GM12891 (cell line): Measurements from ENCODE around the gene CRKL.

Experiments
- DNase-seq: peaks from one replicate; pipeline ENCODE4 v3.0.0; 2011; ENCODE audit warnings: low spot score; ENCODE audit not compliant: insufficient read length
- FAIRE-seq: peaks from 2 replicates; lab custom pipeline; 2011; peaks lifted over from hg19 to GRCh38; lab: Jason Lieb, UNC
- PAX5 ChIP-seq: IDR thresholded peaks from 2 replicates; pipeline ENCODE4 v1.6.1; 2011; ENCODE audit warnings: low read length, moderate library complexity, mild to moderate bottlenecking; ENCODE audit not compliant: insufficient read depth, severe bottlenecking
- POLR2A ChIP-seq: IDR thresholded peaks from 2 replicates; pipeline ENCODE4 v1.6.1; 2011; ENCODE audit warnings: low read depth, low read length, control low read depth
- POLR2AphosphoS5 ChIP-seq: IDR thresholded peaks from 2 replicates; pipeline ENCODE4 v1.6.1; 2011; ENCODE audit warnings: low read depth, low read length, control low read depth
- POU2F2 ChIP-seq: IDR thresholded peaks from 2 replicates; pipeline ENCODE4 v1.6.1; 2011; ENCODE audit warnings: low read depth, mild to moderate bottlenecking, control low read depth, low read length, moderate library complexity
- SPI1 ChIP-seq: IDR thresholded peaks from 2 replicates; pipeline ENCODE4 v1.6.1; 2011; ENCODE audit warnings: low read depth, low read length, control low read depth
- TAF1 ChIP-seq: IDR thresholded peaks from 2 replicates; pipeline ENCODE4 v1.6.1; 2011; ENCODE audit warnings: low read depth, low read length, control low read depth

Gene CRKL

DNA sequence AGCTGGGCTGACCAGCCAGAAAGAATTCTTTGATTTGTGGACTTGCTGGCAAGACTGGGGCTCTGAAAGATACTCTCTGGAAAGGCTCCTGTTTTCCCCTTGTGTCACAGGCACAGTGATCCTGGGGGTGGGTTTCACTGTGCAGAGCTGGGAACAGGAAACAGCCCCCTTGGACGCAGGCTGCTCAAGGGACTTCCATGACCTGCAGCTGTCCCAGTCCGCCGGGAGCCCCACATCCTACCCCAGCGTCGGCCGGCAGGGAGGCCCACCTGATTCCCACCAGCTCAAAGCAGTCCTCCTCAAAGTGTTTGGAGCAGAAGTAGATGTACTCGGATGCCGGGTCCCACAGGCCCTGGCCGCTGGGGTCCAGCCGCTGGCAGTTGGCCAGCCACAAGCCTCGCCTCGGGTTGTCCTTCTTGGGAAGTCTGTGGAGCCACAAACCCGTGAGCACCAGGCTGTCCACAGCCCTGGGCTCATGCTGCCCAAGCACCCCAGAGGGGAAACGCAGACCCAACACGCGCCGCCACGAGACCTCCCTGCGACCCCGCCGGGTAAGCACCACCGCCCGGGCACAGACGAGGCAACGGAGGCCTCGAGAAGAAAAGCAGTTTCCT is 83.9 kb downstream of the CRKL start:
- TF ChIP-seq TAF1 (0 out of 2 replicates have a peak, but pooled peaks have one; percentile 8), POLR2AphosphoS5 (no peak), POU2F2 (no peak), POLR2A (no peak), SPI1 (no peak), PAX5 (no peak)
- DNase-seq (no peak), FAIRE-seq (no peak)

DNA sequence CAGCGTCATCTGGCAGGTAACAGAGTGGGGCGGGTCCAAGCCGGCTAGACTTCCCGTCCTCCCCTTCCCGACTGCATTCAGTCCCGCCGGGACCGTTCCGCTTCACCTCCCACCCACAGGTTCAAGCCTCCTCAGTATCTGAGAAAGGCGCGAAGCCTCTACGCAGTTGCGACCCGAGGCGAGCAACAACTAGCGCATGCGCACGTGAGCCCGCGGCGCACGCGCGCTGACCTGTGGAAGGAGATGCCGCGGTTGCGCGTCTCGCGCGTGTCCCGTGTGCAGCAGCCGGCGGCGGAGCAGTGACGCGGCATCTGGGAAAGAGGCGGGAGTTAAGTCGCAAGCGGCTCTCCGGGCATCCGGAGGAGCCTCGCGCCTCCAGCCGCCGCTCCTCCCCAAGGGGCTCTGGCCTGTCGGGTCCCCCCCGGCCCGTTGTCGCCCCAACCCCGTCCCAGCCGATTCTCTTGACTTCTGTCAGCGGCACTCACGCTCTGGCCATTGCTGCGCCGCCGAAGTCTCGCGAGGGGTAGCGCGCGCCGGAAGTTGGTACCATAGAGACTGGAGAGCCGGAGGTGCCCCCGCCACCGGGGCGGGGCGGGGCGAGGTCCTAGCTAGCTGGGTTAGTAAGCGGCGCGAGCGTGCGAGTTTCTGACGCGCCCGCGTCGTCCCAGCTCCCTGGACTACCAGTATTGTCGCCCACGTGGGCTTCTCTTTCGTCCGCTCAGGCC is 84.6 kb downstream of the CRKL start, which contains the start of gene THAP7:
Gene THAP7 (minus strand): TSS at position 518 of the 725 bp plus-strand sequence. CDS start 207 bp downstream, at position 311.
- peak; percentile 100 for FAIRE-seq
- DNase-seq, result peak; percentile 96
- peak; percentile 86 for TF ChIP-seq PAX5
- TF ChIP-seq SPI1, result no peak
- TF ChIP-seq TAF1, result peak; percentile 92
- TF ChIP-seq POU2F2, result no peak; the same call in 1 of the 2 replicates
- peak; percentile 75 for TF ChIP-seq POLR2A
- TF ChIP-seq POLR2AphosphoS5, result peak; percentile 90
